Vagina (tissue), 2 donors: ENCODE data around the gene DGLUCY.

Experiments
- POLR2A ChIP-seq, 2 donors: fragments of 450-650 bp; IDR thresholded peaks; one replicate each; pipeline ENCODE4 v1.6.1; 2017; ENCODE audit warnings: antibody characterized with exemption in 2 of 2, mild to moderate bottlenecking in 2 of 2, moderate library complexity in 2 of 2
- POLR2AphosphoS5 ChIP-seq, 2 donors: sonication (generic); formaldehyde crosslinking; IDR thresholded peaks; one replicate each; pipeline ENCODE4 v1.9.0; 2017; ENCODE audit warnings: antibody characterized with exemption in 2 of 2, mild to moderate bottlenecking in 2 of 2, low read depth in 1 of 2; ENCODE audit not compliant: insufficient read depth in 1 of 2
- TF ChIP-seq, protein P1 (sequence below), 3 experiments: fragments of 450-650 bp in 2 of 3; fragments of 200-600 bp in 1 of 3; sonication (generic) in 1 of 3; IDR thresholded peaks; one replicate each; pipeline ENCODE4 v1.5.1; 2017 to 2019; ENCODE audit warnings: antibody characterized with exemption in 3 of 3, mild to moderate bottlenecking in 2 of 3, moderate library complexity in 2 of 3

GRCh38 chr14:91144425-91145145, 30.7 kb downstream of the DGLUCY start:
- TF ChIP-seq, protein P1, sequence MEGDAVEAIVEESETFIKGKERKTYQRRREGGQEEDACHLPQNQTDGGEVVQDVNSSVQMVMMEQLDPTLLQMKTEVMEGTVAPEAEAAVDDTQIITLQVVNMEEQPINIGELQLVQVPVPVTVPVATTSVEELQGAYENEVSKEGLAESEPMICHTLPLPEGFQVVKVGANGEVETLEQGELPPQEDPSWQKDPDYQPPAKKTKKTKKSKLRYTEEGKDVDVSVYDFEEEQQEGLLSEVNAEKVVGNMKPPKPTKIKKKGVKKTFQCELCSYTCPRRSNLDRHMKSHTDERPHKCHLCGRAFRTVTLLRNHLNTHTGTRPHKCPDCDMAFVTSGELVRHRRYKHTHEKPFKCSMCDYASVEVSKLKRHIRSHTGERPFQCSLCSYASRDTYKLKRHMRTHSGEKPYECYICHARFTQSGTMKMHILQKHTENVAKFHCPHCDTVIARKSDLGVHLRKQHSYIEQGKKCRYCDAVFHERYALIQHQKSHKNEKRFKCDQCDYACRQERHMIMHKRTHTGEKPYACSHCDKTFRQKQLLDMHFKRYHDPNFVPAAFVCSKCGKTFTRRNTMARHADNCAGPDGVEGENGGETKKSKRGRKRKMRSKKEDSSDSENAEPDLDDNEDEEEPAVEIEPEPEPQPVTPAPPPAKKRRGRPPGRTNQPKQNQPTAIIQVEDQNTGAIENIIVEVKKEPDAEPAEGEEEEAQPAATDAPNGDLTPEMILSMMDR (IDR thresholded peaks at IDR 0.05), result no peak
- TF ChIP-seq POLR2AphosphoS5 (IDR thresholded peaks at IDR 0.05; ENCODE audit: insufficient read depth in 1 of 2, low read depth in 1 of 2), result no peak
- no peak for TF ChIP-seq POLR2A (IDR thresholded peaks at IDR 0.05)
